ENCODE results near the gene GALNT18. TPM values are rescaled to one million over a fixed set of nuclear protein-coding genes. Genes with fewer than 3 reads are reported as not detected.
A peak's percentile ranks its signal among the peaks of the same experiment; 100 is the strongest.

GALNT18 gene
- polyA plus RNA-seq, 1 donor from 2014 or later: 7.6 TPM

DNA sequence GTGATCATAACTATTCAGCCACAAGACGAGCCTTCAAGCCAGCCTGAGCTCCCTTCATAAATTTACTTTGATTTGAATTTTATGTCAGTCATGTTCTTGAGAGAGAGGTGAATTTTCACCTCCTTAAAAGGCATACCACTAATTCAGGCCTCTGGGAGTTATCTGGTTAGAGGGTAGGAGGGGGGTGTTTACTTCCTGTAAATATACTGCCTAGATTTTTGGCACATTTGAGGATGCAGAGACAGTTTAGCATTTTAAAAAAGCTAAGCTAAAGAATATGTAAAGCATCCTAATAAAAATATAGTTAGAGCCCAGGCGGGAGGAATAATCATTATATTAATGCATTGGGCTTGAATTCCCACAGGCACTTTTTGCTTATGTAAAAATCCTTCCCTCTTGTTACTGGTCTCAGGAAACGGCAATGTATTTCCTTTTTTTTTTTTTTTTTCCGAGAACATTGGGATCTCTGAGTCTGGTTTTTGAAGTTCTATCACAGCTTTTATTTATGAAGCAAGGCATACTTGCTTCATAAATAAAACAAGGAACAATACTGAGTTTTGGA lies 385.2 kb downstream of the GALNT18 start:
- no peaks in the 10 kb centered on the region for H3K9me2 ChIP-seq (ENCODE audit: insufficient read depth, low read length)
- no peak overlapping the region for H3K4me3 ChIP-seq (ENCODE audit: low read length)
- peak overlapping the region; percentile 68 for H3K27ac ChIP-seq (ENCODE audit: low read length)
- H4K20me1 ChIP-seq (ENCODE audit: insufficient read depth): no peaks in the 10 kb centered on the region
- H3K27me3 ChIP-seq (ENCODE audit: insufficient read depth, low read depth, low read length): no peaks in the 10 kb centered on the region
- TF ChIP-seq MXI1 (conservative IDR thresholded peaks at IDR 0.05; ENCODE audit: poor library complexity, severe bottlenecking) (no peak), RAD21 (conservative IDR thresholded peaks at IDR 0.05) (no peak), POLR2AphosphoS5 (IDR thresholded peaks at IDR 0.05) (peak; percentile 21), EP300 (conservative IDR thresholded peaks at IDR 0.05; ENCODE audit: poor library complexity, severe bottlenecking) (no peak), TAF1 (IDR thresholded peaks at IDR 0.05; ENCODE audit: low read depth) (no peak), EZH2 (IDR thresholded peaks at IDR 0.05; ENCODE audit: borderline replicate concordance, insufficient read depth, low read length, poor library complexity, severe bottlenecking) (no peak)
- TF ChIP-seq, protein P1, sequence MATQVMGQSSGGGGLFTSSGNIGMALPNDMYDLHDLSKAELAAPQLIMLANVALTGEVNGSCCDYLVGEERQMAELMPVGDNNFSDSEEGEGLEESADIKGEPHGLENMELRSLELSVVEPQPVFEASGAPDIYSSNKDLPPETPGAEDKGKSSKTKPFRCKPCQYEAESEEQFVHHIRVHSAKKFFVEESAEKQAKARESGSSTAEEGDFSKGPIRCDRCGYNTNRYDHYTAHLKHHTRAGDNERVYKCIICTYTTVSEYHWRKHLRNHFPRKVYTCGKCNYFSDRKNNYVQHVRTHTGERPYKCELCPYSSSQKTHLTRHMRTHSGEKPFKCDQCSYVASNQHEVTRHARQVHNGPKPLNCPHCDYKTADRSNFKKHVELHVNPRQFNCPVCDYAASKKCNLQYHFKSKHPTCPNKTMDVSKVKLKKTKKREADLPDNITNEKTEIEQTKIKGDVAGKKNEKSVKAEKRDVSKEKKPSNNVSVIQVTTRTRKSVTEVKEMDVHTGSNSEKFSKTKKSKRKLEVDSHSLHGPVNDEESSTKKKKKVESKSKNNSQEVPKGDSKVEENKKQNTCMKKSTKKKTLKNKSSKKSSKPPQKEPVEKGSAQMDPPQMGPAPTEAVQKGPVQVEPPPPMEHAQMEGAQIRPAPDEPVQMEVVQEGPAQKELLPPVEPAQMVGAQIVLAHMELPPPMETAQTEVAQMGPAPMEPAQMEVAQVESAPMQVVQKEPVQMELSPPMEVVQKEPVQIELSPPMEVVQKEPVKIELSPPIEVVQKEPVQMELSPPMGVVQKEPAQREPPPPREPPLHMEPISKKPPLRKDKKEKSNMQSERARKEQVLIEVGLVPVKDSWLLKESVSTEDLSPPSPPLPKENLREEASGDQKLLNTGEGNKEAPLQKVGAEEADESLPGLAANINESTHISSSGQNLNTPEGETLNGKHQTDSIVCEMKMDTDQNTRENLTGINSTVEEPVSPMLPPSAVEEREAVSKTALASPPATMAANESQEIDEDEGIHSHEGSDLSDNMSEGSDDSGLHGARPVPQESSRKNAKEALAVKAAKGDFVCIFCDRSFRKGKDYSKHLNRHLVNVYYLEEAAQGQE (IDR thresholded peaks at IDR 0.05; ENCODE audit: borderline replicate concordance): no peak
- TF ChIP-seq, protein P2, sequence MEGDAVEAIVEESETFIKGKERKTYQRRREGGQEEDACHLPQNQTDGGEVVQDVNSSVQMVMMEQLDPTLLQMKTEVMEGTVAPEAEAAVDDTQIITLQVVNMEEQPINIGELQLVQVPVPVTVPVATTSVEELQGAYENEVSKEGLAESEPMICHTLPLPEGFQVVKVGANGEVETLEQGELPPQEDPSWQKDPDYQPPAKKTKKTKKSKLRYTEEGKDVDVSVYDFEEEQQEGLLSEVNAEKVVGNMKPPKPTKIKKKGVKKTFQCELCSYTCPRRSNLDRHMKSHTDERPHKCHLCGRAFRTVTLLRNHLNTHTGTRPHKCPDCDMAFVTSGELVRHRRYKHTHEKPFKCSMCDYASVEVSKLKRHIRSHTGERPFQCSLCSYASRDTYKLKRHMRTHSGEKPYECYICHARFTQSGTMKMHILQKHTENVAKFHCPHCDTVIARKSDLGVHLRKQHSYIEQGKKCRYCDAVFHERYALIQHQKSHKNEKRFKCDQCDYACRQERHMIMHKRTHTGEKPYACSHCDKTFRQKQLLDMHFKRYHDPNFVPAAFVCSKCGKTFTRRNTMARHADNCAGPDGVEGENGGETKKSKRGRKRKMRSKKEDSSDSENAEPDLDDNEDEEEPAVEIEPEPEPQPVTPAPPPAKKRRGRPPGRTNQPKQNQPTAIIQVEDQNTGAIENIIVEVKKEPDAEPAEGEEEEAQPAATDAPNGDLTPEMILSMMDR (IDR thresholded peaks at IDR 0.05; ENCODE audit: poor library complexity, severe bottlenecking): no peak
- H3K79me2 ChIP-seq (replicated peaks; ENCODE audit: insufficient read depth, low read length): no peaks in the 10 kb centered on the region
- H3K36me3 ChIP-seq (ENCODE audit: insufficient read depth, low read length): no peaks in the 10 kb centered on the region
- H3K9me3 ChIP-seq (ENCODE audit: low read length): no peaks in the 10 kb centered on the region
- no peak overlapping the region for H3K4me2 ChIP-seq (ENCODE audit: low read length)
- peak overlapping the region; percentile 43 for H3K9ac ChIP-seq (ENCODE audit: low read length)
- no peak overlapping the region for H2AFZ ChIP-seq (ENCODE audit: low read depth, low read length)
- no peaks in the 10 kb centered on the region for H3F3A ChIP-seq (ENCODE audit: insufficient read depth, low read length, poor library complexity, severe bottlenecking)

DNA sequence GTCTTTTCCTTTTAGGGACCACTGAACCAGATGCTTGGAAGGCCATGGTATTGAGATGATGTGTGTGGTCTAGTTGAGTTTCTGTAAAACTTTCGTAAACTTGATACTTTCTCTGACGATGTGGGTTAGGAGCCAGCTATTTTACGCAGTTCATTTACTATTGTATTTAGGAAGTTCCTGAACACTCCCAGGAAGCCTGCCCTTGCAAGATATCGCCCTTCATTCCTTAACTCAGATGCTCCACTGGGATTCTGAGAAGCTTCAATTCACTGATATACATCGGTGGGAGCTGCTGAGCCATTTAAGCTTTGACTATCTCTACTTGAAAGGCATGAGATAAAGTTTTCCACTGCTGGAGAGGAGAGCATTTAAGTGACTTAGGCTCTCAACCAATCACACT lies 390.0 kb downstream of the GALNT18 start:
- no peak overlapping the region for H3K9ac ChIP-seq (ENCODE audit: low read length)
- no peaks in the 10 kb centered on the region for H3F3A ChIP-seq (ENCODE audit: insufficient read depth, low read length, poor library complexity, severe bottlenecking)
- H3K79me2 ChIP-seq (replicated peaks; ENCODE audit: insufficient read depth, low read length): no peaks in the 10 kb centered on the region
- H2AFZ ChIP-seq (ENCODE audit: low read depth, low read length): no peak overlapping the region
- no peaks in the 10 kb centered on the region for H3K9me3 ChIP-seq (ENCODE audit: low read length)
- no peaks in the 10 kb centered on the region for H4K20me1 ChIP-seq (ENCODE audit: insufficient read depth)
- H3K4me2 ChIP-seq (ENCODE audit: low read length): no peak overlapping the region
- TF ChIP-seq EZH2 (IDR thresholded peaks at IDR 0.05; ENCODE audit: borderline replicate concordance, insufficient read depth, low read length, poor library complexity, severe bottlenecking): no peak
- no peak for TF ChIP-seq EP300 (conservative IDR thresholded peaks at IDR 0.05; ENCODE audit: poor library complexity, severe bottlenecking)
- TF ChIP-seq POLR2AphosphoS5 (IDR thresholded peaks at IDR 0.05): no peak
- TF ChIP-seq SMC3 (conservative IDR thresholded peaks at IDR 0.05; ENCODE audit: poor library complexity): no peak
- TF ChIP-seq TAF1 (IDR thresholded peaks at IDR 0.05; ENCODE audit: low read depth): no peak
- TF ChIP-seq, protein P1 (IDR thresholded peaks at IDR 0.05; ENCODE audit: borderline replicate concordance): no peak
- TF ChIP-seq MXI1 (conservative IDR thresholded peaks at IDR 0.05; ENCODE audit: poor library complexity, severe bottlenecking): no peak
- TF ChIP-seq, protein P2 (IDR thresholded peaks at IDR 0.05; ENCODE audit: poor library complexity, severe bottlenecking): no peak
- TF ChIP-seq RAD21 (conservative IDR thresholded peaks at IDR 0.05): no peak
- H3K4me3 ChIP-seq (ENCODE audit: low read length): no peak overlapping the region
- H3K36me3 ChIP-seq (ENCODE audit: insufficient read depth, low read length): no peaks in the 10 kb centered on the region
- H3K9me2 ChIP-seq (ENCODE audit: insufficient read depth, low read length): no peaks in the 10 kb centered on the region
- H3K27ac ChIP-seq (ENCODE audit: low read length): no peak overlapping the region
- H3K27me3 ChIP-seq (ENCODE audit: insufficient read depth, low read depth, low read length): no peaks in the 10 kb centered on the region

Measured in neural cell (in vitro differentiated cells).